ENCODE data around the gene RIN3. TPM values are rescaled to one million over a fixed set of nuclear protein-coding genes. Genes with fewer than 3 reads are reported as not detected.

RIN3 gene
- total RNA-seq, 1 experiment from 2014 or later = 1.5 TPM

GRCh38 chr14:92694807-92695206 lies 181.2 kb downstream of the RIN3 start:
- Histone ChIP-seq H2AK5ac (ENCODE audit: insufficient read length, low read length) (no peak overlapping the region), H2BK15ac (ENCODE audit: low read depth, low read length) (no peak overlapping the region), H3K9ac (ENCODE audit: extremely low read depth, insufficient read length, low read length) (no peak overlapping the region), H4K91ac (ENCODE audit: insufficient read length, low read depth, low read length) (no peak overlapping the region), H4K20me1 (ENCODE audit: control insufficient read depth, insufficient read depth, insufficient read length) (no peaks in the 10 kb centered on the region), H3K14ac (ENCODE audit: insufficient read depth, low read length) (no peak overlapping the region), H3K4me1 (ENCODE audit: insufficient read depth, low read length) (no peaks in the 10 kb centered on the region), H3K4me2 (ENCODE audit: insufficient read depth, insufficient read length, low read length) (no peak overlapping the region), H3K79me1 (ENCODE audit: insufficient read depth, low read depth, low read length, poor library complexity, severe bottlenecking) (no peaks in the 10 kb centered on the region), H2BK5ac (ENCODE audit: insufficient read length, low read length) (no peak overlapping the region), H3K79me2 (ENCODE audit: insufficient read depth, low read length) (no peaks in the 10 kb centered on the region), H3K23me2 (ENCODE audit: insufficient read length, low read depth, low read length, poor library complexity, severe bottlenecking) (no peaks in the 10 kb centered on the region), H3K9me3 (ENCODE audit: control insufficient read depth, low read depth, low read length) (no peaks in the 10 kb centered on the region), H2AFZ (ENCODE audit: low read length) (no peak overlapping the region), H2BK12ac (ENCODE audit: insufficient read length, low read depth, low read length) (no peak overlapping the region), H3K27me3 (ENCODE audit: insufficient read depth, low read length) (no peaks in the 10 kb centered on the region; the same call in 1 of the 2 replicates), H4K8ac (replicated peaks; ENCODE audit: insufficient read length, low read depth, low read length) (no peak overlapping the region), H3T11ph (ENCODE audit: low read length) (no peak overlapping the region), H3K18ac (ENCODE audit: insufficient read length, low read depth, low read length) (no peak overlapping the region), H3K56ac (ENCODE audit: insufficient read length, low read depth, low read length) (no peak overlapping the region), H2BK20ac (ENCODE audit: low read depth, low read length, poor library complexity, severe bottlenecking) (no peak overlapping the region), H2BK120ac (ENCODE audit: low read depth, low read length, poor library complexity, severe bottlenecking) (no peak overlapping the region), H3K23ac (ENCODE audit: insufficient read length, low read depth, low read length) (no peak overlapping the region), H3K27ac (ENCODE audit: insufficient read length, low read depth, low read length) (no peak overlapping the region), H4K5ac (ENCODE audit: insufficient read length, low read depth, low read length) (no peak overlapping the region), H3K4ac (ENCODE audit: low read depth, low read length) (no peak overlapping the region)
- DNase-seq = no peak
- no peak for TF ChIP-seq CTCF (conservative IDR thresholded peaks at IDR 0.05)
- Mint-ChIP-seq H3K4me1 (no peaks in the 10 kb centered on the region), H3K9me3 (no peaks in the 10 kb centered on the region; a peak in 1 of 5 replicates), H3K27ac (no peak overlapping the region), H3K36me3 (ENCODE audit: insufficient read depth in 1 of 3, low read depth in 3 of 3) (no peaks in the 10 kb centered on the region), H3K27me3 (ENCODE audit: low read depth) (peaks cover 29% of the 10 kb centered on the region), H3K4me3 (no peak overlapping the region)
- WGBS (ENCODE audit: extremely low coverage, insufficient read length, low lambda C conversion rate) = no CpG with 5 or more reads among the region's 5 CpGs
